Ramos (cell line): Measurements from ENCODE around the gene VRK2.
"Not testable (repeated sequence)": the region's sequence is repeated elsewhere in the genome, so short reads cannot be mapped to it uniquely, and the experiment has no call there.

Experiments
- in situ Hi-C: fragments of 300-500 bp; cut with MboI; formaldehyde crosslinking; loops from one replicate; pipeline ENCODE4 v1.14.3; 2022; ENCODE audit warnings: low sequenced_read_pairs; ENCODE audit not compliant: unreplicated experiment

VRK2 gene

DNA sequence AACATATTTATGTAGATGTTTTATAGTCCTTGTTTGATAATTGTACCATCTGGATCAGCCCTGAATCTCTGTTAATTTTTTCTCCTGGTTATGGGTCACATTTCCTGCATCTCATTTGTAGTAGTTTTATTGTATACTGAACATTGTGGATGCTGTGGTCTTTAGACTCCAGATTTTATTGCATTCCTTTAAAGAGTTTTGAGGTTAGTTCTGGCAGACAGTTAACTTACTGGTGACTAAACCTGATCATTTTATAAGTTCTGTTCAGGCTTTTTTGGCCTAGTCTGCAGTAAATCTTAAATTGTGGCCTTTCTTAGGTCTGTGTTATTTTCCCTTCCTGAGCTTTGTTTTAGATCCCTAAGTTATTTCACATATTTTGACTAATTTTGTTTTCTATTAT, 110.2 kb downstream of the VRK2 start:
- in situ Hi-C loops, result no loop called here

DNA sequence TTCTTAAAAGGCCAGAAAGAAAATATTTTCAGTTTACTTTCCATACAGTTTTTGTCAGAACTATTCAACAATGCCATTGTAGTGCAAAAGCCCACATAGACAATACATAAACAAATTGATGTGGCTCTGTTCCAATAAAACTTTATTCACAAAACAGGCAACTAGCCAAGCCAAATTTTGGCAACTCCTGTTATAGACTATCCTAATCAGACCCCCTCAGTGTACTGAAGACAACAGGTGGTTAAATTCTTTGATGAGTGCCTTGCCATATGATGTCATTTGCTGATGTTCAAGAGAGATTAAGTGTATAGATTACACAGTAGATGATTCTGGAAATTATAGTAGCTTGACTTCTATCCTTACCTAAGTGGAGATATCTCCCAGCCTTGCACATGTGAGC, 111.1 kb downstream of the VRK2 start:
- in situ Hi-C loops, result no loop called here

DNA sequence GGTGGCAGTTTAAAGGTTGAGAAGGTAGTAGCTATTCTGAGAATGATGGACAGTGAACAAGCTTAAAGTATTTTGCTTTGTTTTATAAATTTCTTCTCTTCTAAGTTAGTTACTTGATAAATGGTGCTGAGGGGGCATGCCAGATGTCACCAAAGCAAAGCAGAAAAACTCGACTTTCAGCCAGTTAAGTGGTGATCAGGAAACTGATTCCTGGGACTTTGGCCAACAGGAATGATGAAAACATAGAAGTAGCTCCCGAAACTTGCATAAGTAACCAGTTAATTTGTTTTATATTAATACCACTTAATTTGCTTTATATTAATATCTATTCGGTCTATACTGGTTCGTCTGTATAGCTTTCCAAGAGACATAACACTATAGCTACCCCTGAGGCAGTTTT, 111.9 kb downstream of the VRK2 start:
- in situ Hi-C loops, result no loop called here

DNA sequence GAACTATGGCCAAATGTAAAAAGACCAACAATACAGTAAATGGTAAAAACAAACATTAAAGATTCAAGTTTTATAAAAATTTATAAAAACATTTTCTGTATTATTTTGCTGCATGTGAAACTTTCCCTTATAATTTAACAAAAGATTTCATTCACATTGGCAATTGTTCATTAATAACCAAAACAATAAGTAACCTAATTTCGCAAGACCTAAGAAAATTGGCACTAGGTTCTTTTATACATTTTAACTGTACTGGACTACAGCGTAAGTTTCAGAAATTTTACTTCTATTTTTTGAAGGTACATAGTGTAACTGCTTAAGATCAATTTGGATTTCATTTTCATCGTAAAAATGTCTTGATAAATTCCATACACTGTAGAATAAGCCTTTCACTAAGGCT, 117.3 kb downstream of the VRK2 start:
- in situ Hi-C loops, result no loop called here

- in situ Hi-C loops, result not testable (repeated sequence)
Measured at GRCh38 chr2:58168130-58168529, 121.5 kb downstream of the VRK2 start.

GRCh38 chr2:58169845-58170244, 123.2 kb downstream of the VRK2 start:
- in situ Hi-C loops, result not testable (repeated sequence)

DNA sequence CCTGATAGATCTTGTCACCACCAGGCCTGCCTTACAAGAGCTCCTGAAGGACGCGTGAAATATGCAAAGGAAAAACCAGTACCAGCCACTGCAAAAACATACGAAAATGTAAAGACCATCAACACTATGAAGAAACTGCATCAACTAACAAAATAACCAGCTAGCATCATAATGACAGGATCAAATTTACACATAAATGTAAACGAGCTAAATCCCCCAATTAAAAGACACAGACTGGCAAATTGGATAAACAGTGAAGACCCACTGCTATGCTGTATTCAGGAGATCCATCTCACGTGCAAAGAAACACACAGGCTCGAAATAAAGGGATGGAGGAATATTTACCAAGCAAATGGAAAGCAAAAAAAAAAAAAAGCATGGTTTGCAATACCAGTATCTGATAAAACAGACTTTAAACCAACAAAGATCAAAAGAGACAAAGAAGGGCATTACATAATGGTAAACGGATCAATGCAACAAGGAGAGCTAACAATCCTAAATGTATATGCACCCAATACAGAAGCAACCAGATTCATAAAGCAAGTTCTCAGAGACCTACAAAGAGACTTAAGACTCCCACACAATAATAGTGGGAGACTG, 123.8 kb downstream of the VRK2 start:
- in situ Hi-C loops, result not testable (repeated sequence)

DNA sequence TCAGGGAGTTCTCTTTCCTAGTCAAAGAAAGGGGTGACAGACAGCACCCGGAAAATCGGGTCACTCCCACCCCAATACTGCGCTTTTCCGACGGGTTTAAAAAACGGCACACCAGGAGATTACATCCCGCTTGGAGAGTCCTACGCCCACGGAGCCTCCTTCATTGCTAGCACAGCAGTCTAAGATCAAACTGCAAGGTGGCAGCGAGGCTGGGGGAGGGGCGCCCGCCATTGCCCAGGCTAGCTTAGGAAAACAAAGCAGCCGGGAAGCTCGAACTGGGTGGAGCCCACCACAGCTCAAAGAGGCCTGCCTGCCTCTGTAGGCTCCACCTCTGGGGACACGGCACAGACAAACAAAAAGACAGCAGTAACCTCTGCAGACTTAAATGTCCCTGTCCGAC, 125.2 kb downstream of the VRK2 start:
- in situ Hi-C loops, result not testable (repeated sequence)

DNA sequence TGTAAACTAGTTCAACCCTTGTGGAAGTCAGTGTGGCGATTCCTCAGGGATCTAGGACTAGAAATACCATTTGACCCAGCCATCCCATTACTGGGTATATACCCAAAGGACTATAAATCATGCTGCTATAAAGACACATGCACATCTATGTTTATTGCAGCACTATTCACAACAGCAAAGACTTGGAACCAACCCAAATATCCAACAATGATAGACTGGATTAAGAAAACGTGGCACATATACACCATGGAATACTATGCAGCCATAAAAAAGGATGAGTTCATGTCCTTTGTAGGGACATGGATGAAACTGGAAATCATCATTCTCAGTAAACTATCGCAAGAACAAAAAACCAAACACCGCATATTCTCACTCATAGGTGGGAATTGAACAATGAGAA, 130.6 kb downstream of the VRK2 start:
- in situ Hi-C loops, result not testable (repeated sequence)

DNA sequence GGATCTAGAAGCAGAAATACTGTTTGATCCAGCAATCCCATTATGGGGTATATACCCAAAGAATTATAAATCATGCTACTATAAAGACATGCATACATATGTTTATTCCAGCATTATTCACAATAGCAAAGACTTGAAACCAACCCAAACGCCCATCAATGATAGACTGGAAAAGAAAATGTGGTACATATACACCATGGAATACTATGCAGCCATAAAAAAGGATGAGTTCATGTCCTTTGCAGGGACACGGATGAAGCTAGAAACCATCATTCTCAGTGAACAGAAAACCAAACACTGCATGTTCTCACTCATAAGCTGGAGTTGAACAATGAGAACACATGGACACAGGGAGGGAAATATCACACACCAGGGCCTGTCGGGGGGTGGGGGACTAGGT, 133.6 kb downstream of the VRK2 start:
- in situ Hi-C loops, result not testable (repeated sequence)

GRCh38 chr2:58180635-58181034, 134.0 kb downstream of the VRK2 start:
- in situ Hi-C loops, result no loop called here

DNA sequence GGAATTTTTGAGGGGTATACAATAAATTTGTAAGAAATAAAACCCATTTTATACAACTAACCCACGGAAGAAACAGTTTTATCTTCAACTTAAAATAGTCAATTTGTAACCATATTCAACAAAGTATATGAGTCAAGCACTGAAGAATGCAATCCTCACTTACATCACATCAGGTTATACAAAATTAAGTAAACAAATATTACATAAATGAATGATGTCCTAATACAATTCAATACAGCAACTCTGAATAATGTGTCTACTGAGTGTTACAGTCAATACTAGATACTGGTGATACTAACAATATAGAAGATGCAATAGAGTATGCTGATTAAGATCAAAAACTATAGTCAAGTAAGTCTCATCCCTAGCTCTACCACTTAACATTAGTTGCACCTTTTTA, 135.9 kb downstream of the VRK2 start:
- in situ Hi-C loops, result no loop called here

GRCh38 chr2:58186501-58186900, 139.9 kb downstream of the VRK2 start:
- in situ Hi-C loops, result no loop called here

DNA sequence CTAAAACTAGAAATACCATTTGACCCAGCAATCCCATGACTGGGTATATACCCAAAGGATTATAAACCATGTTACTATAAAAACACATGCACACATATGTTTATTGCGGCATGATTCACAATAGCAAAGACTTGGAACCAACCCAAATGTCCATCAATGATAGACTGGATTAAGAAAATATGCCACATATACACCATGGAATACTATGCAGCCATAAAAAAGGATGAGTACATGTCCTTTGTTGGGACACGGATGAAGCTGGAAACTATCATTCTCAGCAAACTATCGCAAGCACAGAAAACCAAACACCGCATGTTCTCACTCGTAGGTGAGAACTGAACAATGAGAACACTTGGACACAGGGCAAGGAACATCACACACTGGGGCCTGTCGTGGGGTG, 140.4 kb downstream of the VRK2 start:
- in situ Hi-C loops, result not testable (repeated sequence)

- in situ Hi-C loops, result no loop called here
Measured at GRCh38 chr2:58194458-58194857, 147.9 kb downstream of the VRK2 start.

DNA sequence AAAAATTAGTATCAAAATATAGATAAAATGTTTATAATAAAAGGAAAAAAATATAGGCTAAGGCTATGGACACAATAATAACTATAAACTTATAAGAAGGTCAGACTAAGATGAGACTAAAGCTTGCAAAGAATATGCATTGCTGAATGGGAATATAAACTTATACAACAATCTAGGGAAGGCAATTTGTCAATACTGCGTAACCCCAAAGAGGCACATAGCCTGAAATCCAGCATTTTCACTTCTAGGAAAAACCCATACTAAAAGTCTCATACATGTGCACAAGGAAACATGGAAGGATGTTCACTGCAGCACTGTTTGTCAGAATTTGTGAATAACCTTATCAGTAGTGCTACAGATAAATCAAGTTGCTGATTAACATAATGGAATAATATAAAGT, 149.1 kb downstream of the VRK2 start:
- in situ Hi-C loops, result no loop called here

DNA sequence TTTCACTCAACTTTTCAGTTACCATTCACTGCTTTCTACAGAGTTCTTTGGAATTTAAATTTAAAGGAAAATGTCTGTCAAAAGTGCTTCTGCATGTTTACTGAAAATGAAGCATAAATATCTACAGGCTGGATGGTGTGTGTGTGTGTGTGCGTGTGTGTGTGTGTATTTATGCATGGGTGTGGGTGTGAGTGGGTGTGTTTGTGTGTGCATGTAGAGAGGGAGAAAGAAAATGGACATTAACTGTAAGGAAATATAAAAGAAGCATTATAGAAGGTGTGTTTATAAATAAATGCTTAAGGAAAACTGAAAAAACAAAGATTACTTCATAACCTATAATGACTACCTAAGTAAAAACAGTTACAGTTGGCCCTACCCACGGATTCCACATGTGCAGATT, 151.3 kb downstream of the VRK2 start:
- in situ Hi-C loops, result no loop called here

- in situ Hi-C loops, result no loop called here
Measured at GRCh38 chr2:58202404-58202803, 155.8 kb downstream of the VRK2 start.

GRCh38 chr2:58203018-58203417, 156.4 kb downstream of the VRK2 start:
- in situ Hi-C loops, result no loop called here

- in situ Hi-C loops, result no loop called here
Measured at GRCh38 chr2:58204195-58204959, 157.8 kb downstream of the VRK2 start.

DNA sequence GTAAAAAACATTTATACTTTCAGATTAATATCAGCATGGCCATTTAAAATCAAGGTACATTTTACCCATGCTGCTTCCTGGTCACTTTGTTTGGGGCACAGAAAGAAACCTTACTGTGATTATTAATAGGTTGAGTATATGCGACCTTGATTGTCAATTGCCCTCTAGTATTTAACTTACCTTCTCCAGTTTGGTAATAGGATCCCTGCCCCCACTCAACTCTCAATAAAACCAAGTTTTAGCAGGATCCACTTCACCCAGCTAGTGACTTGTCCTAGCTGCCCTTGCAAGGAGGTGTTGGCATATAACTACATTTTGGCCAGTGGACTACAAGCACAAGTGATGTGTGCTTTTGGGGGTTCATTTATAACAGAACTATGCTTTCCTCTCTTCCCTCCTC, 160.2 kb downstream of the VRK2 start:
- in situ Hi-C loops, result no loop called here

- in situ Hi-C loops, result no loop called here
Measured at GRCh38 chr2:58207189-58207588, 160.6 kb downstream of the VRK2 start.
